CD14-positive monocyte (primary cell): Measurements from ENCODE around the gene TIAM2. TPM values are rescaled to one million over a fixed set of nuclear protein-coding genes. Genes with fewer than 3 reads are reported as not detected.

Experiments used
- DNase-seq, 3 donors: peaks; one replicate each; pipeline ENCODE4 v3.0.0-alpha.2; 2011 to 2022
- H2AFZ ChIP-seq: 2 replicates; pipeline ENCODE4 v1.6.0; 2012; ENCODE audit warnings: mild to moderate bottlenecking, low read depth, low read length, inconsistent platforms; ENCODE audit not compliant: insufficient read depth, poor library complexity, severe bottlenecking
- H3K27ac ChIP-seq, 2 donors: 1 replicate in 1 of 2; 2 replicates in 1 of 2; pipeline ENCODE4 v1.5.1; 2012 to 2013; ENCODE audit warnings: low read length in 2 of 2, control low read depth in 1 of 2, inconsistent platforms in 1 of 2, low read depth in 1 of 2, mild to moderate bottlenecking in 1 of 2
- H3K27me3 ChIP-seq, 2 donors: one replicate each; pipeline versions ENCODE4 v1.6.0 to v1.6.1; 2011 to 2013; ENCODE audit warnings: low read length in 2 of 2; ENCODE audit not compliant: control insufficient read depth in 2 of 2, insufficient read depth in 2 of 2
- H3K36me3 ChIP-seq, 2 donors: replicated peaks in 1 of 2; 1 replicate in 1 of 2; 2 replicates in 1 of 2; pipeline versions ENCODE4 v1.5.1 to v1.6.1; 2012 to 2013; ENCODE audit warnings: low read length in 2 of 2, control low read depth in 1 of 2, inconsistent platforms in 1 of 2, mild to moderate bottlenecking in 1 of 2; ENCODE audit not compliant: insufficient read depth in 2 of 2, control insufficient read depth in 1 of 2
- H3K4me1 ChIP-seq, 2 donors: 1 replicate in 1 of 2; 2 replicates in 1 of 2; pipeline versions ENCODE4 v1.5.1 to v1.6.1; 2012 to 2013; ENCODE audit warnings: low read length in 2 of 2, control low read depth in 1 of 2, inconsistent platforms in 1 of 2, mild to moderate bottlenecking in 1 of 2, moderate library complexity in 1 of 2; ENCODE audit not compliant: insufficient read depth in 2 of 2, control insufficient read depth in 1 of 2
- H3K4me2 ChIP-seq: replicated peaks from 2 replicates; pipeline ENCODE3; 2012; ENCODE audit warnings: low read length, moderate library complexity, mild to moderate bottlenecking; ENCODE audit not compliant: poor library complexity, severe bottlenecking; ENCODE audit errors: extremely low read depth
- H3K4me3 ChIP-seq, 3 experiments: fragments of 200-600 bp in 1 of 3; sonication (generic) in 1 of 3; replicated peaks in 1 of 3; 1 replicate in 2 of 3; 2 replicates in 1 of 3; pipeline ENCODE4 v1.5.1; 2011 to 2013; ENCODE audit warnings: low read length in 3 of 3, mild to moderate bottlenecking in 3 of 3, control low read depth in 2 of 3, low read depth in 2 of 3, inconsistent platforms in 1 of 3, moderate library complexity in 1 of 3
- H3K79me2 ChIP-seq: 2 replicates; pipeline ENCODE4 v1.6.0; 2012; ENCODE audit warnings: mild to moderate bottlenecking, control low read depth, inconsistent platforms, low read length, moderate library complexity; ENCODE audit not compliant: insufficient read depth
- H3K9ac ChIP-seq: 2 replicates; pipeline ENCODE4 v1.6.0; 2017; ENCODE audit warnings: low read length, mild to moderate bottlenecking; ENCODE audit not compliant: insufficient read depth, poor library complexity, severe bottlenecking
- H3K9me3 ChIP-seq, 2 donors: replicated peaks in 1 of 2; 1 replicate in 1 of 2; 2 replicates in 1 of 2; pipeline versions ENCODE4 v1.5.1 to v1.6.1; 2012 to 2013; ENCODE audit warnings: low read length in 2 of 2, control low read depth in 1 of 2; ENCODE audit not compliant: control insufficient read depth in 1 of 2, insufficient read depth in 1 of 2
- H4K20me1 ChIP-seq: 2 replicates; pipeline ENCODE4 v1.6.0; 2012; ENCODE audit warnings: mild to moderate bottlenecking, low read length, control low read depth, moderate library complexity; ENCODE audit not compliant: insufficient read depth
- H3K27ac Mint-ChIP-seq, 7 donors: one replicate each; pipeline ENCODE4 v1.8.0; 2020; ENCODE audit warnings: mild to moderate bottlenecking in 7 of 7, mixed read lengths in 7 of 7, moderate library complexity in 6 of 7, inconsistent platforms in 2 of 7
- H3K27me3 Mint-ChIP-seq, 3 donors: one replicate each; pipeline ENCODE4 v1.8.0; 2021 to 2022; ENCODE audit warnings: low read depth in 3 of 3, mild to moderate bottlenecking in 3 of 3, mixed read lengths in 3 of 3, moderate library complexity in 3 of 3, inconsistent platforms in 1 of 3
- H3K36me3 Mint-ChIP-seq, 2 donors: one replicate each; pipeline ENCODE4 v1.8.0; 2020; ENCODE audit warnings: mixed read lengths in 2 of 2, inconsistent platforms in 1 of 2, mild to moderate bottlenecking in 1 of 2
- H3K4me1 Mint-ChIP-seq: one replicate; pipeline ENCODE4 v1.8.0; 2020; ENCODE audit warnings: mild to moderate bottlenecking, mixed read lengths
- H3K4me3 Mint-ChIP-seq, 2 donors: one replicate each; pipeline ENCODE4 v1.8.0; 2020; ENCODE audit warnings: mild to moderate bottlenecking in 2 of 2, mixed read lengths in 2 of 2, moderate library complexity in 1 of 2
- H3K9me3 Mint-ChIP-seq, 7 donors: one replicate each; pipeline ENCODE4 v1.8.0; 2020 to 2022; ENCODE audit warnings: mixed read lengths in 7 of 7, mild to moderate bottlenecking in 6 of 7, moderate library complexity in 6 of 7, inconsistent platforms in 2 of 7
- WGBS: methylation state at CpG from one replicate; pipeline ENCODE4 v1.1.5; 2013; ENCODE audit warnings: missing lambda C conversion rate; ENCODE audit not compliant: insufficient coverage; 5-methylcytosine and 5-hydroxymethylcytosine counted together
- intact Hi-C, 2 donors: fragments of 100-400 bp; cut with micrococcal nuclease; formaldehyde crosslinking; loops; one replicate each; pipeline versions ENCODE4 v1.15.0 to v1.15.1; 2023
- polyA plus RNA-seq, 3 donors: library from polyadenylated mRNA; depleted of rRNA in 1 of 3; unstranded in 2 of 3; stranded (reverse) in 1 of 3; fragments of 300-500 nt in 2 of 3; fragments of >200 nt in 1 of 3; fragmentation: Illumina TruSeq in 2 of 3; gene quantifications; 1 replicate in 2 of 3; 2 replicates in 1 of 3; pipeline ENCODE4 v1.2.3, GENCODE V29; 2012 to 2021
- TF ChIP-seq, protein P1 (sequence below): fragments of 200-600 bp; IDR thresholded peaks from one replicate; pipeline ENCODE4 v1.8.0; 2022; ENCODE audit warnings: antibody characterized with exemption, mild to moderate bottlenecking

Gene TIAM2
- polyA plus RNA-seq, 3 donors, result 0.25 to 4.2 (median 0.67) TPM

DNA sequence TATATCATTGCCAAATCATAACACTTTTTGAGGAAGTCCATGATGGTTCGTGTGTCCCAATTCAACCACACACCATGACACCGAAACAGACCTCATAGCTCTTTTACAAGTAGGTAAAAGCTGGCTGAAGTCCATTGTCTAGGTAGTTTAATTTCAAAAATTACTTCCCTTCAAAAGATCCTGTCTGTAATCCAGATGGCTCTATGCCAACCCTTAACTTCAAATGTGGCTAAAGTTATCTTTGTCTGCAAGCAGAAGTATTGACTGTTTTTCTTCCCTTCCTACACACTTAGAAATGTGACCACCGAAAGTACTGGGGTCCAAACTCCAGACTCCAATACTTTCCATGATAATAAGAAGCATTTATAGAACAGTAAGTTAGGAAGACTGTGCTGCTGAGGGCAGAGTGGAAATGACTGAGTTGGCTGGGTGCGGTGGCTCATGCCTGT lies 8.3 kb upstream of the TIAM2 start:
- no peaks in the 10 kb centered on the region for H3K36me3 Mint-ChIP-seq
- Histone ChIP-seq H3K36me3 (no peaks in the 10 kb centered on the region), H3K27ac (no peak overlapping the region), H2AFZ (no peak overlapping the region), H3K4me3 (no peak overlapping the region), H3K9me3 (no peaks in the 10 kb centered on the region), H3K4me2 (no peak overlapping the region), H3K9ac (no peak overlapping the region), H4K20me1 (no peaks in the 10 kb centered on the region), H3K4me1 (no peaks in the 10 kb centered on the region), H3K27me3 (no peaks in the 10 kb centered on the region), H3K79me2 (no peaks in the 10 kb centered on the region)
- no peak overlapping the region for H3K4me3 Mint-ChIP-seq
- TF ChIP-seq, protein P1, sequence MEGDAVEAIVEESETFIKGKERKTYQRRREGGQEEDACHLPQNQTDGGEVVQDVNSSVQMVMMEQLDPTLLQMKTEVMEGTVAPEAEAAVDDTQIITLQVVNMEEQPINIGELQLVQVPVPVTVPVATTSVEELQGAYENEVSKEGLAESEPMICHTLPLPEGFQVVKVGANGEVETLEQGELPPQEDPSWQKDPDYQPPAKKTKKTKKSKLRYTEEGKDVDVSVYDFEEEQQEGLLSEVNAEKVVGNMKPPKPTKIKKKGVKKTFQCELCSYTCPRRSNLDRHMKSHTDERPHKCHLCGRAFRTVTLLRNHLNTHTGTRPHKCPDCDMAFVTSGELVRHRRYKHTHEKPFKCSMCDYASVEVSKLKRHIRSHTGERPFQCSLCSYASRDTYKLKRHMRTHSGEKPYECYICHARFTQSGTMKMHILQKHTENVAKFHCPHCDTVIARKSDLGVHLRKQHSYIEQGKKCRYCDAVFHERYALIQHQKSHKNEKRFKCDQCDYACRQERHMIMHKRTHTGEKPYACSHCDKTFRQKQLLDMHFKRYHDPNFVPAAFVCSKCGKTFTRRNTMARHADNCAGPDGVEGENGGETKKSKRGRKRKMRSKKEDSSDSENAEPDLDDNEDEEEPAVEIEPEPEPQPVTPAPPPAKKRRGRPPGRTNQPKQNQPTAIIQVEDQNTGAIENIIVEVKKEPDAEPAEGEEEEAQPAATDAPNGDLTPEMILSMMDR, result no peak
- DNase-seq, result no peak
- peaks cover 0 to 4% (median 0%) of the 10 kb centered on the region in 3 donors for H3K27me3 Mint-ChIP-seq
- H3K27ac Mint-ChIP-seq, result no peak overlapping the region
- peaks cover 2% of the 10 kb centered on the region for H3K4me1 Mint-ChIP-seq
- intact Hi-C loops, result no loop called here
- H3K9me3 Mint-ChIP-seq, result peaks cover 0 to 11% (median 4%) of the 10 kb centered on the region in 7 donors
- WGBS, result no CpG with 5 or more reads among the region's 4 CpGs

DNA sequence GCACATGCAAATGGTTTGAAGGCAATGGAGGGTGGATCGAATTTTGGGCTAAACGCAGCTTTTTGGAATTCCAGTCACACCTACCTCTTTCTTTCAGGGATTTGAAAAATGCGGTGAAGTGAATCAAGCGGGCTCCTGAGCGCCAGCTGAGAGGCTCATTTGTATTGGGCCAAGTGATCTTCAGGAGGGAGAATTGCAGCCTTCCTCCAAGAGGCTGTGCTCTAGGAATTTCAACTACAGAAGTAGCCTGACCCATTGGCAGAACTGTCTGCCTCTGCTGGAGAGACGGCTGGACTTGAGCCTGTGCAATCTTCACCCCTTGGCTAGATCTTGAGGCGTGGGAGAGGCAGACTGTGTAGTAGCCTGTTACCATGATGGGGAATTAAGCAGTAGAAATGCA lies 5.7 kb upstream of the TIAM2 start:
- no peaks in the 10 kb centered on the region for H3K9me3 ChIP-seq

More for the DNA sequence above, 5.7 kb upstream of the TIAM2 start:
- no peak for DNase-seq
- H3K4me3 Mint-ChIP-seq, result no peak overlapping the region
- no peak overlapping the region for H3K4me3 ChIP-seq
- peaks cover 0 to 7% of the 10 kb centered on the region in 2 donors for H3K27me3 ChIP-seq
- TF ChIP-seq, protein P1, result no peak
- H3K4me1 ChIP-seq, result no peaks in the 10 kb centered on the region
- 100% methylated on average over 4 of the region's 7 CpGs for WGBS
- H3K4me2 ChIP-seq, result no peak overlapping the region
- H3K4me1 Mint-ChIP-seq, result peaks cover 2% of the 10 kb centered on the region
- no peaks in the 10 kb centered on the region for H3K79me2 ChIP-seq
- H3K27ac ChIP-seq, result no peak overlapping the region
- no peaks in the 10 kb centered on the region for H3K36me3 Mint-ChIP-seq
- no peak overlapping the region for H2AFZ ChIP-seq
- no peaks in the 10 kb centered on the region for H4K20me1 ChIP-seq
- H3K9me3 Mint-ChIP-seq, result peaks cover 0 to 15% (median 5%) of the 10 kb centered on the region in 7 donors
- H3K9ac ChIP-seq, result no peak overlapping the region
- intact Hi-C loops, result no loop called here
- H3K27ac Mint-ChIP-seq, result no peak overlapping the region
- peaks cover 12 to 13% (median 12%) of the 10 kb centered on the region in 3 donors for H3K27me3 Mint-ChIP-seq
- no peaks in the 10 kb centered on the region for H3K36me3 ChIP-seq
